Activated CD8-positive, alpha-beta memory T cell treated with anti-CD3 and anti-CD28 coated beads for 4 hours (primary cell): ENCODE results near the gene FAM13A.
"Not testable (repeated sequence)": the region's sequence is repeated elsewhere in the genome, so short reads cannot be mapped to it uniquely, and the experiment has no call there.

Experiments
- DNase-seq, 2 donors: peaks; one replicate each; pipeline ENCODE4 v3.0.0-alpha.2; 2020; ENCODE audit warnings: low read depth in 2 of 2

The FAM13A gene

DNA sequence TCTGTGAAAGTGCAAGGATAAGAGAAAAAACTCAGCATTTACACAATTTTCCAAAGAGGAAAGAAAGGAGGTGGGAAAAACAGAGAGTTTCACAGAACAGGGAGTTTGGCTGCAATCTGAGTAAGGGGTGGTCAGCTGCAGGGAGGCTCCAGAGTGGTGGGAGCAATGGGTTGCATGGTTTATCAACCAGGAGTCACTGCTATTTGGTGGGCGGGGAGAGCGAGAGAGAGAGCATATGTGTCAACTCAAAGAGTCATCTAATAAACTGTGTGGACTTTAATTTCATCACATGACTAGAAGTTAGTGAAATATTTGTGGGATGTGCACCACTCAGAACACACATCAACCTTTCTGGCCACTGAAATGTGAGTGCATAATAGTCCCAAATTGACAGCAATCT, 94.6 kb downstream of the FAM13A start:
- no peak for DNase-seq

GRCh38 chr4:88960576-88960975, 96.4 kb downstream of the FAM13A start:
- DNase-seq = no peak

DNA sequence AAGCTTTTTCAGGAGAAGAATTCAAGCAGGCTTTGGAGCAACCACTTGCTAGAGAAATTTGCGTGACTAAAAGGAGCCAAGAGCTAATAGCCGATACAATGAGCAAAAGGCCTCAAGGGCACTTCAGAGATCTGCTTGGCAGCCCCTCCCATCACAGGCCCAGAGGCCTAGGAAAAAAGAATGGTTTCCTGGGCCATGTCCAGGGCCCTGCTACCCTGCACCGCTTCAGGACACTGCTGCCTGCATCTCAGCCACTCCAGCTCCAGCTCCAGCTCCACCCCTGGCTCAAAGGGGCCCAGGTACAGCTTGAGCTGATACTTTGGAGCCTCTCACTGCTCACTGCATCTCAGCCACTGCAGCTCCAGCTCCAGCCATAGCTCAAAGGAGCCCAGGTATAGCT, 98.9 kb downstream of the FAM13A start:
- DNase-seq = no peak

DNA sequence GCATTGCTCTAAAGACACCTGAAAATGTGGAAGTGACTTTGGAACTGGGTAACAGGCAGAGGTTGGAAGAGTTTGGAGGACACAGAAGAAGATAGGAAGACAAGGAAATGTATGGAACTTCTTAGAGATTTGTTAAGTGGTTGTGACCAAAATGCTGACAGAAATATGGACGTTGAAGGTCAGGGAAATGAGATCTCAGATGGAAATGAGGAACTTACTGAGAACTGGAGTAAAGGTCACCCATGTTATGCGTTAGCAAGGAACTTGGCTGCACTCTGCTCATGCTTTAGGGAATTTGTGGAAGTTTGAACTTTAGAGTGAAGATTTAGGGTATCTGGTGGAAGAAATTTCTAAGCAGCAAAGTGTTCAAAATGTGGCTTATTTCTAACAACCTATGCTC, 99.4 kb downstream of the FAM13A start:
- no peak for DNase-seq

DNA sequence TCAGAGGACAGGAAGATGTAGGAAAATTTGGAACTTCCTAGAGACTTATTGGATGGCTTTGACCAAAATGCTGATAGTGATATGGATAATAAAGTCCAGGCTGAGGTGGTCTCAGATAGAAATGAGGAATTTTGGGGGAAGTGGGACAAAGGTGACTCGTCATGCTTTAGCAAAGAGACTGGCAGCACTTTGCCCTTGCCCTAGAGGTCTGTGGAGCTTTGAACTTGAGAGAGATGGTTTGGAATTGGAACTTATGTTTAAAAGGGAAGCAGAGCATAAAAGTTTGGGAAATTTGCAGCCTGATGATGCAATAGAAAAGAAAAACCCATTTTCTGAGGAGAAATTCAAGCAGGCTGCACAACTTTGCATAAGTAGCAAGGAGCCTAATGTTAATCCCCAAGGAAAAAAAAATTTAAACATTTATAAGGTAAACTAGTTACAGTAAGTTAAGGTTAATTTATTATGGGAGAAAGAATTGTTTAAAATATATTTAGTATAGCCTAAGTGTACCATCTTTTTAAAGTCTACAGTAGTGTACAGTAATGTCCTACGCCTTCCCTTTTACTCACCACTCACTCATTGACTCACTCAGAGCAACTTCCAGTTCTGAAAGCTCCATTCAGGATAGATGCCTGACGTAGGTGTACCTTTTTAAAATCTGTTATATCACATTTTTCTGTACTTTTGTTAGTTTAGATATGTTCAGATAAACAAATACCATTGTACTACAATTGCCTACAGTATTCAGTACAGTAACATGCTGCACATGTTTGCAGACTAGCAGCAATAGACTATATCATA, 101.2 kb downstream of the FAM13A start:
- no peak for DNase-seq

DNA sequence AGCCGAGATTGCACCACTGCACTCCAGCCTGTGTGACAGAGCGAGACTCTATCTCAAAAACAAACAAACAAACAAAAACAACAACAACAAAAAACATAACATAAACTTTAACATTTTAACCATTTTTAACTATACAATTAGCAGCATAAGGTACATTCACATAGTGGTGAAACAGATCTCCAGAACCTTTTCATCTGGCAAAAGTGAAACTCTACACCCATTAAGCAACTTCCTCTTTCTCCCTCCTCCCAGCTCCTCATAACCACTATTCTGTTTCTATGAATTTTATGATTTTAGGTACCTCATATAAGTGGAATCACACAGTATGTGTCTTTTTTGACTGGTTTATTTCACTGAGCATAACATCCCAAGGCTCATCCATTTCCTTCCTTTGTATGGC, 103.6 kb downstream of the FAM13A start:
- DNase-seq = no peak

DNA sequence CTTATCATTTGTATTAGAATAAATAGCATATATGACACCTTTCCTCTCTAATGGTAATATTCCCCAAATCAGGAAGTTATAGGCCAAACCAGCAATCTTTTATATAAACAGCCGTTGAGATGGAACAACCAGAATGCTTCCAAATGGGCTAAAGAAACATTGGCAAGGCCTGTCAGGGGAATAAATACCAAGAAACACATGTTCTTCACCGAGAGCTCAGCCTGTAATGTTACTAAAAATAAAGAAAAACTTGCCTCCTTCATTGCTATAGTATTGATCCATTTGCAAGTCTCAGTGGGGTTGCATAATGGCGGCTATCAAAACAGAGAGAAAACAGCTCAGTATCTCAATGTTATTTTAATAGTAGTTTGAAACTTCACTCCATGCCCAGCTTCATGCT, 104.9 kb downstream of the FAM13A start:
- no peak for DNase-seq

GRCh38 chr4:88949605-88950004, 107.4 kb downstream of the FAM13A start:
- no peak for DNase-seq

DNA sequence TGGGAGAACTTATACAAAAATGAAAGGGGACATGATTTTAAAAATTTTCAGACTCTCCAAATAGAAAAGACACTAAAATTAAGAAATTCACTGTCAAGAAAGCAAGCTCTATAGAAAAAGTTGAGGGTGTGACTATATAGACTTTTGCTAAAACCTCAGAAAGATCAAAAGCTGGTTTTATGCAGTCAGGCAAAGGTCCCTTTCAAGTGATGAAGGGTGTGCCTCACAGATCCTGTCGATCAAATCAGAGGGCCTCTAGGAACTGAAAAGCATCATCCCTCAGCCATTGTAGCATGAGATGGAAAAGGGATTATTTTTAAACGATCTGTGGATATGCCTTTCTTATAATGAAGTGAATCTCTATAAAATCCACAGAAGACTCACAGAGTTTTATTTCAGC, 116.5 kb downstream of the FAM13A start:
- no peak for DNase-seq

DNA sequence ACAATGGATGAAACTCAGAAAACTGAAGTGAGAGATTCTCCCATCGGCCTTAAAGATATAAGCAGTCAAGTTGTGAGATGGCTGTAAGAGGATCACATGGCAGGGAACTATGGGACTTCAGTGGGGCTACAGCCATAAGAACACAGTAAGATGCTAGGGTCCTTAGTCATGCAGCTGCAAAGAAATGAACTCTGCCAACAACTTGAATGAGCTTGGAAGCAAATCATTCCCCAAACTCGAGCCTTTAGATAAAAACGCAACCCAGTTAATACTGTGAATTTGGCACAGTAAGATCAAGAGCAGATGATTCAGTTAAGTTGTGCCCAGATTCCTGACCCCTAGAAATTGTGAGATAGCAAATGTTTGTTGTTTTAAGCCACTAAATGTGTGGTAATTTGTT, 117.3 kb downstream of the FAM13A start:
- no peak for DNase-seq

DNA sequence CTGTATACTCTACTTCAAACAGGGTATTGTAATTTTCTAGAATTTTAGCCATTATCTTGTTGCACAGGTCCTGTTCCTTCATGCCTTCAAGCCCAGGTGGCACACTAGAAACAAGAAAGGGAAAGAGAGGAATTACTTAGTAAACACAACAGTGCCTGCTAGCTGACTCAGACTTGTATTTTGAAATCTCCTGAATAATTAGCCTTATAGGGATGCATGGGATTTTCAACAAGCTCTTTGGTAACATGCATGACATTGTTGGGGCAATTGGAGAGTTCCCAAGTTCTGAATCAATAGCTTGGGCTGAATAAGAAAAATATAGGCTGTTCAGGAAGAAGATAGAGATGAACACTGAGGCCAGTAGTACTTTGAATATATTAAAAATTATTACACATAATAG, 118.8 kb downstream of the FAM13A start:
- no peak for DNase-seq

- no peak for DNase-seq
Observed at GRCh38 chr4:88937081-88937480, 119.9 kb downstream of the FAM13A start.

DNA sequence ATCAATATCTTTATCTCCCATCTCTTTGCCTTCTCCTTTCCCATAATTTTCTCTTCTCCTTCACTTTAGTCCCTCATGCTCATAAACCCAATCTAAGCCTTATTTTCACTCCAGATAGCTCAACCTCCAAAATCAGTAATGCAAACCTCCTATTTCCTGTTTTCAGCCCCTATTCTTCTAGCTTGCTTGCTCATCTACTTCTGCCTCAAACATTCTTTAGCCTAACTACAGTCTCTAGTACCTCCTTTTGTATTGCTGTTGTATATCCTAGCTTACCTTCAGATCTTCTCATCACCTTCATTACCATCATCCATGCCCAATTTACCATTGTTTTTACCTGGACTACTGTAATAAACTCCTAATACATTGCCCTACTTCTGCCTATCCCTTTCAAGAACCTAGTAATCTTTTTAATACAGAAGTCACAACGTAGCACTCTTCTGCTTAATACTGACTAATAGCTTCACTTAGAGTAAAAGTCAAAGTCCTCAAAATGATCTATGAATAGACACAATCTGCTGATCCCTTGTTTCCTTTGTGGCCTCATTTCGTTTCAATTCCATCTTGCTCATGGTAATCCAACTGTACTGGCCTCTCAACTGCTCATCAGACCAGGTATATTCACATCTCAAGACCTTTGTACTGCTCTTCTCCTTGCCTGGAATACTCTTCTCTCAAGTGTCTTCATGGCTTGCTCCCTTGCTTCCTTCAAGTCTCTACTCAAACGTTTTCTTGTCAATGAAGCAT, 123.4 kb downstream of the FAM13A start:
- no peak for DNase-seq

DNA sequence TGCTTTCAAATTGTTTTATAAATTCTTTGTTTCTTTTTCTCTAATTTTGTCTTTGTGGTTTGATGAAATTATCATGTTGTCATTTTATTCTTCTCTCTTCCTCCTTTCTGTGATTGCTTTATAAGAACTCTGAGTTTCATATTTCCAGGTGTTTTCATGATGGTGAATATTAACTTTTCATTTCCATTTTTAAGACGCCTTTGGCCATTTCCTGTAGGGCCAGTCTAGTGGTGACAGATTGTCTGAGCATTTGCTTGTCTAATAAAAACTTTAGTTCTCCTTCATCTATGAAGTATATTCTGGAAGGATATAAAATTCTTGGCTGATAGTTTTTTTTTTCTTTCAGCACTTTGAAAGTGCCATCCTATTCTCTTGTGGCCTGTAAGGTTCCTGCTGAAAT, 128.1 kb downstream of the FAM13A start:
- no peak for DNase-seq

GRCh38 chr4:88927420-88927819, 129.6 kb downstream of the FAM13A start:
- no peak for DNase-seq

- DNase-seq = no peak
Observed at GRCh38 chr4:88919056-88919455, 137.9 kb downstream of the FAM13A start.

GRCh38 chr4:88913181-88913580, 143.8 kb downstream of the FAM13A start:
- DNase-seq = not testable (repeated sequence)

DNA sequence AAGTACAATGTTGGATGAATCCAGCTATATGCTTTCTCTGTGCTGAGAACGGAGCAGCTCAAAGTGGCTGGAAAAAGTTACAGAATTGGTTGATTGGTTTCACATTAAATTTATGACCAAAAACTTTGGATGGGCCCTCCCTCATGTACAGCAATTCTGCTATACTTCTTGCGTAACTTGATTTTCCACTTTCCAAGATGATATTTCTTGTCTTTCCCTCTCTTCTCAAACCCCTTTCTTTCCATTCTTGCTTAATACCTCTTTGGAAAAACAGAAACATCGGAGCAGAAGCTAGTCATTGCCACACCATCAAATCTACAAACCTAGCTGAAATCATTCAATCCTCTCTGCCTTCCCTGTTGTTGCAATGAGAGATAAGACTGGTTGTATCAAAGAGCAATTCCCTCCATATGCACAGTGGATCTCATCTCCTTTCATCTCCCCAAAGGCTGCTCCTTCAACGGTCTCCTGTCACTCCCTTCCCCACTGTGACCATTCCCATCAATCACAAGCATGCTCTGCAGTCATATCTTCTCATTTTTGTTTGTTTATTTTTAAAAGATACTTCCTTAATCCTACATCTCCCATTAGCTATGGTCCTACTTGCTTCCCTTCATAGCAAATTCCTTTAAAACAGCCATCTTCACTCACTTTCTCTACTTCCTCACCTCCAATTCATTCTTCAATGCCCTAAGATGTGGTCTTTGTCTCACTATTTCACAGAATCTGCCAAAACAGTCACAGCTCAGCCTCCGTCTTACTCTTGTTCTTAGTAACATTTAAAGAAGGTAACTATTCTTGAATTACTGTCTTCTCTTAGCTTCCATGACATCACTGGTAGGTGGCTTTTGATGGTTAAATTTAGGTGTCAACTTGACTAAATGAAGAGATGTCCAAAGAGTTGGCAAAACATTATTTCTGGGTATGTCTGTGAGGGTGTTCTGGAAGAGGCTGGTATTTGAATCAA, 145.5 kb downstream of the FAM13A start:
- no peak for DNase-seq

DNA sequence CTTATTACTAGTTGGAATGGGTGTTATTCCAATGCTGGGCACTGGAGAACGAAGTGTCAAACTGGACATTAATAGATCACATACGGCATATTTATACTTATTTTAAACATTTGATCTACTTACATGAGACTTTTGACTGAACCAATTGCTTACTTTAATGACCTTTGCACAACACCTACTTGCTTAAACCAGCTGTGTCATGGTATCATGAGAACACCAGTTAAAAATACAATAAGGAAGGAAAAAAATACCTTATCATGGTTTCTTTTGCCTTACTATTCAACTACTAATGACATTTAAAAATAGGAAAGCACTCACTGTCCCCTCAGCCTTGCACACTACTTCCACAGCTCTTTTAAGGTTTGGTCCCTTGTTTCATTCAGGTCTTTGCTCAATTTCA, 146.9 kb downstream of the FAM13A start:
- no peak for DNase-seq

GRCh38 chr4:88908521-88908920, 148.5 kb downstream of the FAM13A start:
- DNase-seq = no peak

- DNase-seq = no peak
Observed at GRCh38 chr4:88908003-88908402, 149.0 kb downstream of the FAM13A start.

DNA sequence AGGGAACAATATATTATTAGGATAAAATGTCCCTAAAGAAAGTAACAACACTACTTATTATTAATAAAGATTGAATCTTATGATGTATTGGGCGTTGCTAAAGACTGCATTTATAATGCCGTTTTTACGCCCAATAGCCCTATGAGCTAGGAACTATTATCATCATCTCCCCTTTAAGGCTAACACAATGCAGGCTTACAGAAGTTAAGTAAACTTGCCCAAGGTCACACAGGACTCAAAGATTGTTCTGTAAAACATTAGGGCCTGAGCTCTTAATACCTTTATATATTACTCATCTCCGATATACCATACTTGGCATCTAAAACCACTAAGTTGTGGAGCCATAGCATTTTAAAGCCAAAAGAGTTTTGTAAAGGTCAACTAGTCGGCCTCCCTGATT, 149.5 kb downstream of the FAM13A start:
- DNase-seq = no peak
